ENCODE data around the gene SAAL1.

Gene SAAL1

DNA sequence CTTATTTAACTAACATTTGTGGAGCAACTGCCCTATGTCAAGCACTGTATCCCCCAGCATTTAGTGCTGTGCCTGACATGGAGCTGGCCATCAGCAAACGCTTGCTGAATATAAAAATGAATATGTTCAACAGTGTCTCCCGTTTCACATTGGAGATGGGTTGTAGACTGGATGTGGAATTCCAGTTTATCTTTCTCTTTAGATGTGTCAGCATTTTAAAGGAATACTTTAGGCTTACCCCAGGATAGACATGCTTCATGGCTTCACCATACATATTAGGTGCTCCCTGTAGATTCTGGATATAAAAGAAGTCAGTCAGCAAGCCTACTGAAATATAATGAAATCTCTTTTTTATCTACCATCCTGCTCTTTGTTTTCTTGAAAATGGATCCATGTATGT, 38.5 kb downstream of the SAAL1 start:
- no peak overlapping the region for H3K4me3 ChIP-seq (ENCODE audit: control insufficient read depth, low read depth, low read length)
- no peak for DNase-seq (ENCODE audit: low read depth)
- TF ChIP-seq, protein P1, sequence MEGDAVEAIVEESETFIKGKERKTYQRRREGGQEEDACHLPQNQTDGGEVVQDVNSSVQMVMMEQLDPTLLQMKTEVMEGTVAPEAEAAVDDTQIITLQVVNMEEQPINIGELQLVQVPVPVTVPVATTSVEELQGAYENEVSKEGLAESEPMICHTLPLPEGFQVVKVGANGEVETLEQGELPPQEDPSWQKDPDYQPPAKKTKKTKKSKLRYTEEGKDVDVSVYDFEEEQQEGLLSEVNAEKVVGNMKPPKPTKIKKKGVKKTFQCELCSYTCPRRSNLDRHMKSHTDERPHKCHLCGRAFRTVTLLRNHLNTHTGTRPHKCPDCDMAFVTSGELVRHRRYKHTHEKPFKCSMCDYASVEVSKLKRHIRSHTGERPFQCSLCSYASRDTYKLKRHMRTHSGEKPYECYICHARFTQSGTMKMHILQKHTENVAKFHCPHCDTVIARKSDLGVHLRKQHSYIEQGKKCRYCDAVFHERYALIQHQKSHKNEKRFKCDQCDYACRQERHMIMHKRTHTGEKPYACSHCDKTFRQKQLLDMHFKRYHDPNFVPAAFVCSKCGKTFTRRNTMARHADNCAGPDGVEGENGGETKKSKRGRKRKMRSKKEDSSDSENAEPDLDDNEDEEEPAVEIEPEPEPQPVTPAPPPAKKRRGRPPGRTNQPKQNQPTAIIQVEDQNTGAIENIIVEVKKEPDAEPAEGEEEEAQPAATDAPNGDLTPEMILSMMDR (IDR thresholded peaks at IDR 0.05; ENCODE audit: control insufficient read depth, insufficient read depth, low read depth, low read length, missing control alignments) = no peak

DNA sequence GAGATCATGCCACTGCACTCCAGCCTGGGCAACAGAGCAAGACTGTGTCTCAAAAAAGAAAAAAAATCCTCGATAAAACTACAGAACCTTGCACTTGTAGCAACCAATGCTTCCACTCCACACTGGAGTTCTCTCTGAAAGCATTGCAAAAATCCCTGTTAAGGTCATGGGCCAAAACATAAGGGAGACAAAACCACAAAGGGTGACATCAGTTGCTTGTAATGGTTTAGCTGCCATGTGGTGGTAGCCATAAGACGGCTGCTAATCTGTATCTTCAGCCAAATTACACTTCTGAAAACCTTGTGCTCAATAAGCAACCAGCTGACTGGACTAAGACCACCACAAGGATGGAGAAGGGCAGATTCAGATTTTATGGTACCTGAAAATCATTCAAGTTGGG, 39.3 kb downstream of the SAAL1 start:
- no peak for DNase-seq (ENCODE audit: low read depth)
- TF ChIP-seq, protein P1 (IDR thresholded peaks at IDR 0.05; ENCODE audit: control insufficient read depth, insufficient read depth, low read depth, low read length, missing control alignments) = no peak
- no peak overlapping the region for H3K4me3 ChIP-seq (ENCODE audit: control insufficient read depth, low read depth, low read length)

DNA sequence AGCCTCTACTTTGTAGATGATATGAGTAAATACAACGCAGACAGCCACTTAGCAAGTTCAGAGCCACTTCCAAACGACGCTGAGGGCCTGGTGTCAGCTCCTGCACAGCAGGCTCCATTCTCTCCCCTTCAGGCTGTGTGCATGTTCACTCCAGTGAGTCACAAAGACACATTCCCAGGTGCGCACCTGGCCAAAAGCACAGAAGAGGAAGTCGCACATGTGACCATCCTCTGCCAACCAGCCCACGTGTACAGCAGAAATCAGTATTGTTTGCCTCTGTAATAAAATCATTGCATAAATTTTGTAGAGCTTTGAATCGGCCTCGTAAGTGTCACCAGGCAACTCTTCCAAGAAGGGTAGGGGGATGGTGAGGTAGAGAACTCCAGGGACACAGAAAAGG, 40.3 kb downstream of the SAAL1 start:
- DNase-seq (ENCODE audit: low read depth) = no peak
- TF ChIP-seq, protein P1 (IDR thresholded peaks at IDR 0.05; ENCODE audit: control insufficient read depth, insufficient read depth, low read depth, low read length, missing control alignments) = no peak
- H3K4me3 ChIP-seq (ENCODE audit: control insufficient read depth, low read depth, low read length) = no peak overlapping the region

DNA sequence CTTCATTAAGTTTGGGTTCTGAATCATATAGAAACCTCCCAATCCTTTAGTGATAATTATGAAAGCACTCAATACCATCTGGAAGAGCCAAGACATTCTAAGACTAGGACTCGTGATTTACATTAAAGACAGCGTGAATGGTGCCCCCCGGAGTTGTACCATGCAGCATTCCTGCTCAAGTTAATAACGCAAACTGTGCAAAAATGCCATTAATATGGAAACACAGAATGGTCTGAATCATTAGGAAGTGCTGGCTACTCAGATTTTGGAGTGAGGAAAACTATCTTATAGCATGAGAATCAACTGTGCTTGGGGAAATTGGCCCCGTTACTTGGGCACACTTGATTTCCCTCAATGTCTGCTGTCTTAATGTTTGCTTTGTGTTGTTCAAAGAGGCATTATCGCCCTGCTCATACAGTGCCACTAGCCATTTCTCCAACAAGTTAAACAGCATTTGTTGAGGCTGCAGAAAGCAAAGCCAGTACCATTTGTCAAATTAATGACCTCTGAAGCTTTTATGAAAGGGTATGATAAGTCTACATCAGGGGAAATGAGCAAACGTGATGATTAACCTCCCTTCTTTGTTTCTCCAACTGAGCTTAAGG, 41.3 kb downstream of the SAAL1 start:
- TF ChIP-seq, protein P1 (IDR thresholded peaks at IDR 0.05; ENCODE audit: control insufficient read depth, insufficient read depth, low read depth, low read length, missing control alignments) = no peak
- DNase-seq (ENCODE audit: low read depth) = no peak

DNA sequence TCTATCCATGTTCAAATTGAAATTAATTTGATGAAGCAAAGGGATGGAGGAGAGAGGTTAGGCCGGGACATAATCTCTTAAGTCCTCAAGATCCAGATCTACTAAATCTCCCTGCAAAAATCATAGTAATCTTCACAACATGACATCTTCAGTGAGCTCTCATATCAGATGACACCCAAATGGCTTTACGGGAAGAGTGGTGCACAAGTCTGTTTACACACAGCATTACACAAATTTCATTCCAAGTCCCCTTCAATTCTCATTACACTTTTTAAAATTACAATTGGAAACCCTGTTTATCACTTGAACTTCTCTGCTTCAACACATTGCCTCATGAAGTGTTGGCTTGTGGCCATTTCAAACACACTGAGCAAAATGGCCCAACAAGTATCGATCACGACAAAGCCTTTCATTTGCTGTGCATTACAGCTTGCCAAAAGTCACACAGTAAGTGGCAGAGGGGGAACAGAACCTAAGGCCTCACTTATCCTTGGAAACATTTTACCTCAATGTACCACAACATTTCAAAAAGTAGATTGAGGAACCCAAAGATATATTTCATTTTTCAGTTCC, 41.9 kb downstream of the SAAL1 start:
- TF ChIP-seq, protein P1 (IDR thresholded peaks at IDR 0.05; ENCODE audit: control insufficient read depth, insufficient read depth, low read depth, low read length, missing control alignments) = no peak
- no peak overlapping the region for H3K4me3 ChIP-seq (ENCODE audit: control insufficient read depth, low read depth, low read length)
- no peak for DNase-seq (ENCODE audit: low read depth)

More for the DNA sequence above, 41.3 kb downstream of the SAAL1 start:
- H3K4me3 ChIP-seq (ENCODE audit: control insufficient read depth, low read depth, low read length) = no peak overlapping the region

DNA sequence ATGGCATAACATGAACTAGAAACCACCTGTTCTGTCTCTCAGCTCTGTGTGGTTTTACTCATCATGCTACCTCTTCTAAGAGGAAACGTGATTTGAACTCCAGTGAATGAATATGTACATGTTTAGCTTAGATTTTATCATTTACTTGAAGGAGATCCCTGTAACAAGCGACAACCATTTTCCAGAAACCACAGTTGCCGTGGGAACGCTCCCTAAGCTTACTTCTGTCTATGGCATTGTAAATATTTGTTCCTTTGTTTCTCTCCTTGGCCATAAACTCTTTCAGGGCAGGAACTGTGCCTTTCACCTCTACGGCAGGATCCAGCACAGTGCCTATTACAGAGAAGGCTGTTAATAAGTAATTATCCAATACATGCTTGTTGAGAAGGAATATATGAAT, 42.8 kb downstream of the SAAL1 start:
- TF ChIP-seq, protein P1 (IDR thresholded peaks at IDR 0.05; ENCODE audit: control insufficient read depth, insufficient read depth, low read depth, low read length, missing control alignments) = no peak
- DNase-seq (ENCODE audit: low read depth) = no peak
- no peak overlapping the region for H3K4me3 ChIP-seq (ENCODE audit: control insufficient read depth, low read depth, low read length)

Measured in AG09309 (cell line).